HG03175 (cell line): ENCODE data around the gene ADARB2.

Source experiments
- ATAC-seq: cut with Tn5 transposase; IDR thresholded peaks from one replicate; pipeline ENCODE4 v1.9.1; 2021; ENCODE audit warnings: mild to moderate bottlenecking, moderate library complexity; ENCODE audit not compliant: unreplicated experiment

ADARB2 gene

DNA sequence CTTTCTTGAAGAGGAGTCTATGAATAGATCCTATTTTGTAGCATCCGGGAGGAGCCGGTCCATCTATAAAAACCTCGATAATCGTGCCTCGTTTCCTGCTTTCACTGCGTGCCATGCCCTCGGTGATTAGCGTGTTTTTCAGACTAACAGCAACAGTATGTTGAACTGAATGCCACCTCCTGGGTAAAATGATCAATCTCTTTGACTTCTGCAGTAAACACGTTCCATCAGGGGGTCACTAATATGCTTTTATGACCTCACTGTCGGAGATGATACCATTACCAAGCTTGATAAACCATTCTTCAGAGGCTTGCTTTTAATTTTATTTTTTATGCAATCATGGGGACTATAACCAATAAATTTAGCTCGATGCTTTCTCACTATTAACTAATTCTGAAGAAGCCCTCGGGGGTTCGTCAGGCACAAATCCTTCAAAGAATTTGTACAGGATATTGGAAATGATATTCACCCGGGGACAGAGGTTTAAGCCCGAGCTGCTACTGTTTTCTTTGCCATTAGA is 228.3 kb downstream of the ADARB2 start:
- ATAC-seq = no peak

DNA sequence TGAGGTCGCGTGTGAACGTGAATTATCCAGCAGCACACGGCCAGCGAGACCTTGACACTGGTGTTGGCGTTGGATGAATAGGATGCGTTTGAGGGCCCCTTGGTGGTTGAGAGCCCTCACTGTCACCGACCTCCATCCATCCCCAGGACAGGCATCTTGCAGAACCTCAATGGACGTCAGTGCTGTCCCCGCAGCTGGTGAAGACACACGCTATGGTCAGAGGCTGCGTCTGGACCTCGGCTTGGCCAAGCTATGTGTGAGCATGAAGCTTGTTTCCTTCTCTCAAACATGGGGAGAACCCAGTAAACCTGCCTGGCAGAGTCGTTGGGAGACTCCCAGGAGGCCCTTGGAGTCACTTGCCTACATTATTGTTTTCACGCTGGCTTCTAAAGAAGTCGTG is 229.2 kb downstream of the ADARB2 start:
- ATAC-seq = no peak

DNA sequence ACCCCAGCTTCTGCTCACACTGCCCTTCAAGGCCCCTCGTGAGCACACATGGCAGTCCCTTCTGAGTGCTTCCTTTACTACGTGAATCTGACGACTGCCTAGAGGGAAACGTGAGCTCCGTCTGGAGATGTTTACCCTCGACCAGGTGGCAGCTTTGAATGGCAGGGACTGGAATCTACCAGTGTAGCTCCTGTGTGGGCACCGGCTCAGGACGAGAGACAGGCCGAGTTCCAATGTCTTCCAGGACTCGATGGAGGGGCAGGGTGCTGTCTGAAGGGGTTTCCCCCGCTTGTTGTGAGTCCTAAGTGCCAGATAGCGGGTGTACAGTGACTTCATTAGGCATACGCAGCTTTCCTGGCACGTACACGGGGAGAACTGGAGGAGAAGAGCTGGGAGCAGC is 229.9 kb downstream of the ADARB2 start:
- no peak for ATAC-seq

DNA sequence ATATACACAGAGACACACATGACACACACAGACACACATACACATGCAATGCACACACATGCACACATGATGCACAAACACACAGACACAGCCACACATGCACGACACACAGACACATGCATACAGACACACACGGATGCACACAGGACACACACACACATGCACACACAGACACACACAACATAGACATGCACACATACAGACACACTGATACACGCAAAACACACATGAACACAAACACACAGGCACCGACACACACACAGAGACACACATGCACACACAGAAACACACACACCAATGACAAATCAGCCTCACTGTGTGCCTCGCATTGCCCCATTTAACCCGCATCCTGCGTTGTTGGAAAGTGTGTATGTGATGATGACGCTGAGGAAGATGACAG is 232.4 kb downstream of the ADARB2 start:
- ATAC-seq = no peak

DNA sequence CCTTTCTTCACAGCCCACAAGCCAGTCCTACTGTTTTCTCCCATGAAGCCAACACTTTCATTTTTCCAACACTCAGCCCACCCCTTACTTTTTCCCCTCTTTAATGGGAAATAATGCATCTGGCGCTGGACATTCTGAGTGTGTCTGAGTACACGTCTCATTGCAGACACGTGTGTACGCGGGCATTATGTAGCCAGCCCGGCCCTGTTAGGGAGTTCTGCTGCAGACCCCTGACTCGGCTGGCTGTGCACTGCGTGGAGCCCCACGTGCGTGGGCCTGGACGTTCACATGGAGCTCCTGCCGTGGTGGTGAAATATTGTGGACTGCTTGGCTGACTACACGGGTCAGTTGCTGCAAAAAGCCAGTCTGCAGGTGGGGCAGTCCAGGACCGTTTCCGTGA is 233.0 kb downstream of the ADARB2 start:
- ATAC-seq = no peak

DNA sequence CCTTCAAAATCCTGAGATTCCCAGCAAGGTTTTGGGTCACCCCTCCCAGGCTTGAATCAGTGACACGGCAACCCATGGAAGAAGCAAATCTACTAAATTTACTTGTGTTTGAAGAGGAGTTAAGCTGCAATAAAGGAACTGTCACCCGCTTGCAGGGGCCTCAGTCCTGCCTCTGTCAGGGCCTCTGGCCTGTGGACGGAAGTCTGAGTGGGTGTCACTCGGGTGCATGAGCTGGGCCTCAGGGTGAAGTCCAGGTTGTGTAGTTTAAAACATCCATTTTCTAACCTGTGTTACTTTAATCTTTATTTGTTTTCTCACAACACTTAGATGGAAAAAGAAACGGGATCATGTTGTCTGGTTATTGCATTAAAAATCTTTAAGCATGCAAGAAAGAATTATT is 234.9 kb downstream of the ADARB2 start:
- no peak for ATAC-seq

DNA sequence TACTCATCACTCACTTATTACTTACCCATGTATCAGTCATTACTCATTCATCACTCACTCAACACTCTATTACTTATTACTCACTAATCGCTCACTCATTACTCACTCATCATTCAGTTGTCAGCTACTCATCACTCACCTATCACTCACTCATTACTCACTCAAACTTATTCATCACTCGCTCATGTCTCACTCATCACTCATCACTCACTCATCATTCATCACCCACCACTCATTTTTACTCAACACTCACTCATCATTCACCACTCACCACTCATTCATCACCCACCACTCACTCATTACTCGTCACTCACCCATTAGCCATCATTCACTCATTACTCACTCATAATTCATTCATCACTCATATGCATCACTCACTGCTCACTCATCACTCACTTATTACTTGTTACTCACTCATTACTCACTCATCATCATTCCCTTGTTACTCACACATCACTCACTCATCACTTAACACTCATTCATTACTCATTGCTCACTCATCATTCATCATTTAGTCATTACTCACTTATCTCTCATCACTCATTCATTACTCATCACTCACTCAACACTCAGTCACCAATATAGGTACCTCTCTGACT is 237.9 kb downstream of the ADARB2 start:
- no peak for ATAC-seq

DNA sequence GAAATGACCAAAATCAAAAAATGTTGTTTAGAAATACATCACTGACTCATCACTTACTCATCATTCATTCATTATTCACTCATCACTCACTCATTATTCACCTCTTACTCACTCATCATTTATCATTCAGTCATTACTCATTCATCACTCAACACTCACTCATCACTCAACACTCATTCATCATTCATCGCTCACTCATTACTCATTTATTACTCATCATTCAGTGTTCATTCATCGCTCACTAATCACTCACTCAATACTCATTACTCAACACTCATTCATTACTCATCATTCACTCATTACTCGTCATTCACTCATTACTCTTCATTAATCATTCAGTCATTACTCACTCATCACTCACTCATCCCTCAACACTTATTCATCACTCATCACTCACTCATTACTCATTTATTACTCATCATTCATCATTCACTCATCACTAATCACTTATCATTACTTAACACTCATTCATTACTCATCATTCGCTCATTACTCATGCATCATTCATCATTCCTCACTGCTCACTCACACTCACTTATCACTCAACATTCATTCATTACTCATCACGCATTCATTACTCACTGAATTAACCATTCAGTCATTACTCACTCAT is 238.5 kb downstream of the ADARB2 start:
- no peak for ATAC-seq

DNA sequence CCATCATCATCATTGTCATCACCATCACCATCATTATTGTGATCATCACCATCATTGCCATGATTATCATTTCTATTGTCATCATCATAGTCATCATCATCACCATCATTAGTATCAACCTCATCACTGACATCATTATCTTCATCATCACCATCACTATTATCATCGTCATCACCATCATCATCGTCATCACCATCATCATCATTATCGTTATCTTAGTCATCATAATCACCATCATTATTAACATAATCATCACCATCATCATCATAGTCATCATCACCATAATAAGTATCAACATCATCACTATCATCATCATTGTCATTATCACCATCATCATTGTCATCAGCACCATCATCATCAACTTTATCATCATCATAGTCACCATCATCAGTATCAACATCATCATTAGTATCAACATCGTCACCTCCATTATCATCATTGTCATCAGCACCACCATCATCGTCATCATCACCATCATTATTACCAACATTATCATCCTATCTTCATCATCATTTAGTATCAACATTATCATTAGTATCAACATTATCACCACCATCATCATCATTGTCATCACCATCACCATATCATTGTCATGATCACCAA is 241.3 kb downstream of the ADARB2 start:
- ATAC-seq = no peak

DNA sequence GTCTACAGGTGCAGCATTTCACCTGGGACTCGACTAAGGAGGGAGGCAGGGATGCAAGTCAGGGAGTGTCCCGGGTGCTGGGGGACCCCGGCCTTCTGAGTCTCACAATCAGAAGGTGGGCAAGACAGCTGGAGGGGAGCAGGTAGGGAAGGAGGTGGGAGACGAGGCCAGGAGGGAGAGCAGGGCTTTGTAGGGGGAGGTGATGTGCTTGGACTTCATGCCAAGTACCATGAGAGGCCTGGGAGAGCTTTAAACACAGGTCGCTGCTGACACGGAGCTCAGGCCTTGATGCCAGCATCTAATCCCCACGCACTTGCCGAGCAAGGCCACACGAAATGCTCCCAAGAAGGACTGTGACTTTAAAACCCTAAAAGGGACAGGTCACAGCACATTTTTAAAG is 244.7 kb downstream of the ADARB2 start:
- ATAC-seq = no peak

DNA sequence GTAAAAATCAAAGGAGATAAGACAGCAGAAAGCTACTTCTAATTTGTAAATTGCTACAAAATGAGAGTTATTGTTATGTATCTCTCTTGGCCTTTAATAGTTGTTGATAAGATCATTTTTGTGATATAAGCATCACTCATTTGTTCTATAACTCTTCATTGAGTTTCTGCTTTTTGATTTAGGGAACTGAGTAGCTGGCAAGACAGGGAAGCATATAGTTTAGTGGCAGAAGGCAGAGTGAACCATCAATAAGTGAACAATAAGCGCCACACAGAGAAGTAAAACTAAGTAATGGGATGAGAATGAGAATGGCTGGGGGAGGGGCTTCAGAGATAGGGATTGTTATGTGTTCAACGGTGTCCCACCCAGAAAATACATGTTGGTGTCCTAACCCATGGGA is 245.4 kb downstream of the ADARB2 start:
- ATAC-seq = no peak

DNA sequence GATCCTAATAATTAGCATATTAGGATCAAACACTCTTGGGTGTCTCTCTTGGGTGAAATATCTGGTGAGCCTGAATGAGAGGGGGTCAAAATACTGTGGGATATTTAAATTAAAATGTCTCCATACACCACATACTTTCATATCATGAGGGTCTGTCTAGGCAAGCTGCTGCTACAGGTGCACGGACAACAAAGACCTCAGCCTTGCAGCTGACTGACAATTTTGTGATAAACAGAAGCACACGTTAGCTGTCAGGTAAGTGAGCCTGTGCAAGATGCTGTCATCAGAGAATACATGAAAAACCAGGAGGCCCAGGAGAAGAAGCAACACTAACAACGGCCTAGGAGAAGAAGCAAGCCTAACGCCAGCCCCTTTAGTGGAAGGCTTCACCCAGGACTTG is 247.5 kb downstream of the ADARB2 start:
- no peak for ATAC-seq

DNA sequence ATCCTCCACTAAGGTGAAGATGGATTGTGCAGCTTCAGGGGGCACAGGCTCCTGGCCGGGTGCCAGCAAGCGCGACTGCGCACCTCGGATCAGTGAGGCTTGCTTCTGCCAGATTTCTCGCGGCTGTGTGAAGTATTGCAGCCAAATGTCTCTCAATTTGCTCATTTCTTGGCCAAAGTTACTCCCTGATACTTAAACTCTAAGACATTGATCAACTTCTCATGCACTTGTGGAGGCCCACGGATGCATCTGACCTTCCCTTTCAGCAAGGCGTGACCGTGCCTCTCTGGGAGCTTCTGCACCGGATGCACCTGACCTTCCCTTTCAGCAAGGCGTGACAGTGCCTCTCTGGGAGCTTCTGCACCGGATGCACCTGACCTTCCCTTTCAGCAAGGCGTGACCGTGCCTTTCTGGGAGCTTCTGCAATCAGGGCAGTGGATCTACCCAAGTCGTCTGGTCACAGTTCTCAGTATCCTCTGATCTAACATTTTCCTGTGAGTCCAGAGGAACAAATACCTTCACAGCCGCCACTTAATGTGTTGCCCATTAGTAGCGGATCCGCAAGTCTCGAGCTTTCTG is 248.3 kb downstream of the ADARB2 start:
- peak; percentile 93 for ATAC-seq

DNA sequence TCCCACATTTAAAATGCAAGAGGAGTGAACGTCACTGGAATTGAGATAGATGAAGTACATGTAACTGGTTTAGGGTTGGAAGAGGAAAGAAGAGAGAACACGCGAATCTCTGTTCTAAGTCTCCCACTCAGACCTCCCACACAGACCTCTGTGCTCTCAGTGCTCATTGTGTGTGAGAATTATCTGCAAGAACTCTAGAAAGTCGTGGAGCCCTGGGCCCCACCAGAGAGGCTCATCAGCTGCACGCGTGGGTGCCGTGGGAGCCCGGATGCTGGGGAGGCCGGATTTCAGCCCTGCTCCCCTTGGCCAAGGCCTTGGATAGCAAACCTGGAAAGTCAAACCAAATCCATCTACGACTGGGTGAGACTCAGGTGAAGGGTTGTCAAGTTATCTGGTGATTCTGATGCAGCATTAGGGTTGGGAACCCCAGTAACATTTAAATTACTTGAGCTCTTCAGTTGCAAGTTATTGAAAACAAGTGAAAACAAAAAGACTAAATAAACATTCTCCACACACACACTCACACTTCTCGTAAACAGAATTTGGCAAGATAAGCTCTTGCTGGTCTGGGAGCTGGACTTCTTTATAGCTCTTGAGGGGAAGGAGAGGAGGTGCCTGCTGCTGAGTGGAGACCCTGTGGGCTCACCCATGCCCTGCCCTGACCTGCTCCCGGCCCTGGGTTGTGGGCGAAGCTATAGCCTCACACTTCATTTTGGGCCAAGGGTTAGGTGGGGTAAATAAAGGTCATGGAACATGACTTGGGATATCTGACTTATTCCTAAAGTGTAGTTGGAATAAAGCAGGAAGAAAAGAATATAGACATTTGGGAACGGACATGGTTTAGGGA is 250.3 kb downstream of the ADARB2 start:
- no peak for ATAC-seq

DNA sequence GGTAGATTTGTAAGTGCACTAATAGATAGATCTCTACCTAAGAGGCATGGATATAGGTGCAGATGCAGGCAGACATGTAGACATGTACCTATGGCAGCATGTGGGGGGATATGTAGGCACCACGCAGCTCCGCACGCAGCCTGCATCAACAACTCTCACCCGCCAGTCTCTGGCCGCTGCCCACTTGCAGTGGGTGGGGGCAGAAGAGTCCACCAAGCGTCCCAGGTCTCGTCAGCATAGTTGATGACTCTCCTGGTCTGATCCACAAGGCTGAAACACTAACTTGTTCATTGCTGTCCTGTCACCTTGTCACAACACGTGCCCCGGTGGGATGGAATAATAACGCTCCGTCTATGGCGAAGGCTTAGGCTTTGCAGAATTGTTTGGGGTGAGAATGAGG is 252.0 kb downstream of the ADARB2 start:
- ATAC-seq = no peak

DNA sequence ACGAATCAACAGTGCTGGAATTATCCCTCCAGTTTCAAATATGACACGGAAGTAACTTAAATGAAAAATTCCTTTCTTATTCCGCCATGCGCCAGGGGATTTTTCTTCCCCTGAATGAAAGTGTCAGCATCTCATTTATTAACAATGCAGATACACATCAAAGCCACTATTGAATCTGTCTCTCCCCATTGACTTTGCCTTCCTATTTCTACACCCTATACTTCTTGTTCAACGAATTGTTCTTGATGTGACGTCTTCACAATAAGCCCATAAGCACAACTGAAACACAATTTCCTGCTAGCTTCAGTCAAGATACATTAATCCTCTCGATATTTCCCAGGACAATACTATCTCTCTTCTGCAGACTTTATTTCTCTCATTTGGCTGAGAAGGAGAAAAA is 253.5 kb downstream of the ADARB2 start:
- ATAC-seq = no peak

DNA sequence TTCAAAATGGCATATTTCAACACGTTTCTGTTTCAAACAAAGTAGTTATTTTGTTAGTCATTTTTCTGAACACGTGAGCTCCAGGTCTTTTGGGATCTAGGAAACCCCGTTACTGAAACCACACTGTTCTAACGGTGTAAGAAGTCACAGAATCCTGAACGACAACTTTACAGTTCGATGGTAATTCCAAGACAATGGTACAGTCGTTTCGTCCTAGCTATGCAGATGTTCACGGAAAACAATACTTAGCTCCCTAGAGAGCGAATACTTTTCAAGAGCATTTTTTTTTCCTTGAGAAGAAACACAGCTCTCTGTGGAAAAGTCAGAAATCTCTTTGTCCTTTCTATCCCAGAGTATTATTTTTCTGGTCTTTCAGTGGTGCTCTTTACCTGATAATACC is 254.1 kb downstream of the ADARB2 start:
- ATAC-seq = no peak

DNA sequence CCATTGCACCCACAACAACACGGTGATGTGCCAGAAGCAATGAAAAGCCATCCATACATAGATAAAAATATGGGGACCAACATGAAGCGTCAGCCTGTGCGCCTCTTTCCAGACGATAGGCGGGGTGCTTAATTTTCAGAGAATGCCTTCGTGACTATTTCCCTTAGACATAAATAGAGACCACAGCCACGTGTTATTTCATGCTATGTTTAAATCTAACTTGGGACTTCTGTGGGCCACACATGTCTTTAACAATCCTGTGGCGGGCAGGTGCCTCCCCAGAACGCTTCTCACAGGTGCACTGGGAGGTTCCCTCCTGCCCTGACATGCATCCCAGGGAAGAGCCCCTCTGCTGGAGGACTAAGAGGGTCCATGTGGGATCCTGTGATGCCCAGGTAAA is 259.7 kb downstream of the ADARB2 start:
- ATAC-seq = no peak

DNA sequence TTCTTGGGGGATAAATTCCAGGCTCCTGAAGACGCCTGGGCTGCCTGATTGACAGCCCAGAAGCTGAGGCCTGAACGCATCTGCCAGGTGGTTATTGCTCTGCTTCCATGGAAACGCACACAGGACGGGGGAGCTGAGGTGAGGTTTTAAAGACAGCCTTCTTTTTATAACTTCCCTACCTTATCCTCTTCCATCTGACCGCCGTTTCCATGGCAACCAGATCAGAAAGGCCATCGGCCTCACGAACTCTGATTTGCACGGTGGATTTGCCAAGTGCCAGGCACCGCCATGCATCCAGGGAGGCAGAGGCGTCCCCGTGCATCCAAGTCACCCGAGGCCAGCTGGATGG is 260.9 kb downstream of the ADARB2 start:
- no peak for ATAC-seq

DNA sequence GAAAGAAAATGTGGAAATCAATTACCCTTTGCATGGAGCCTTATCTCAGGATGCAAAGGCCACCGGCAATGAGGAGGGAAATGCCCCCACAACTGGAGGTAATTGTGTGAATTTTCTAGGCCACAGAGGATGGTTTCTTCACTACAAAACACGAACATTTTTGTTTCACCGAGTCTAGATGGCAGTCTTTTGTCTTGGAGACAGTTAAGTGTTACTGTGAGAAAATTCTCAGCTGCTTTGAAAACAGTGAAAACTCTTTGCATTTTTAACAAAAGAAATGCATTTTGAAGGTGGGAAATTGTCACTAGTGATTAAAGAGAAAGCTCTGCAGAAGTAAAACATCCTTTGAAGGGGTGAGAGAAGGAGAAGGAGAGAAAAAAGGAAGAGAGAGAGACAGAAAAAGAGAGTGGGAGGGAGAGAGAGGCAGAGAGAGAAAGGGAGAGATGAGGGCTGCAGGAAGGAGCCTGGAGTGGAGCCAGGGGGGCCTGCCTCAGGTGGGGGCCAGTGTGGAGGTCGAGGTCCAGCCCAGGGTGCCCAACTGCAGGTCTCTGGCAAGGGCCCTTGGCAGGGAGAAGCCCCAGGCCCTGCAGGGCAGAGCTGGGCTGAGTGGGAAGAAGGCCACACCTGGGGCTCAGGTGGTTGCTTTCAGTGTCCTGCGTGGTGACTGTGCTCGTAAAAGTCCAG is 261.4 kb downstream of the ADARB2 start:
- ATAC-seq = no peak

DNA sequence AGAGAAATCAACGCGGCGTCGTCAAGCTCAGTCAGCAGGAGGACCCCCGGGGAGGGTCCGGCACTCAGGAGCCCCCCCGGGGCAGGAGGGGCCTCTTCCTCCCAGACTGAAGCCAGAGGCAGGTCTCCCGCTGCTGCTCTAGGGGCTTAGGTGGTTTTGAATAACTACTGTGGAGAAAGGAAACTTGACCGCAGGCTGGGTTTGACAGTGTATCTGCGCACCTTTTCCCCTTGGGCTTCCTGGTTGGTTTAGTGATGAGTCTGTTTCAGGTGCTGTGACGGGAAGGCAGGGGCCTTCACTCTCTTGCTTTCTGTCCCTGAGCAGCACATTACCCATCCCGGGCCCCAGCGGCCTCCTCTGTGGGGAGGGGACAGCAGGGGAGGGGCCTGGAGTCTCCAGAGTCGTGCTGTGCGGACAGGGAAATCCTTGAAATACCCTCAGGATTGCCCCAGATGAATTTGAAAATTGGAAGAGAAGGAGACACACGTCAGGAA is 262.2 kb downstream of the ADARB2 start:
- ATAC-seq = no peak
